OCI-LY1 (cell line): ENCODE data around the gene ZNF862.

Experiments
- CTCF ChIP-seq: fragments of 200-600 bp; sonication (generic), shearing (Covaris generic); IDR thresholded peaks from 2 replicates; pipeline ENCODE4 v1.5.1; 2017; ENCODE audit warnings: mild to moderate bottlenecking, antibody characterized with exemption, low read length, moderate library complexity, mixed read lengths
- EZH2 ChIP-seq: fragments of 200-600 bp; sonication (generic), shearing (Covaris generic); IDR thresholded peaks from 2 replicates; pipeline ENCODE4 v1.8.0; 2017; ENCODE audit warnings: borderline replicate concordance, mixed run types, mild to moderate bottlenecking, antibody characterized with exemption, low read length, moderate library complexity, mixed read lengths

- TF ChIP-seq CTCF = no peak
- TF ChIP-seq EZH2 = no peak
Observed at GRCh38 chr7:149846021-149846420, 7.8 kb downstream of the ZNF862 start.
